ENCODE data around the gene NLGN1. TPM values are rescaled to one million over a fixed set of nuclear protein-coding genes. Genes with fewer than 3 reads are reported as not detected.

Gene NLGN1
- total and polyA plus RNA-seq, 2 experiments from 2014 or later = 5.1 to 11.2 TPM

DNA sequence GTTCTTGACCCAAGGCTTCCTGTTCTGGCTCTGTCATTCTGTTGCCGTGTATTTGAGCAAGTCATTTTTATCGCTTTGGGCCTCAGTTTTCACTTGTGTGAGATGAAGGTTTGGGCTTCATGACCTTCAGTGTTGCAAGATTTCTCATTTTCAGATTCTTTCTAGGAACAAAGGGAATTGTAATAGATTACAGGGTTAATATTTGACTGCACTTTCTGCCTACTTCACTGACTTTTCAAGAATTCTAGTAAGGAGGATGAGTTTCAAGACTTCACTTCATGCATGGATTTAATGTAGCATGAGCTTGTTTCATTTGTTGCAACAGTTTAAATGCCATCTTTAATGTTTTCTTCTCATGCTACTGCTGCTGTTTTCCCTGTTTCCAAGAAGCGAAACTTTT is 226.5 kb downstream of the NLGN1 start:
- TF ChIP-seq EZH2phosphoT487 (IDR thresholded peaks at IDR 0.05; ENCODE audit: low read depth, severe bottlenecking, unreplicated experiment) = no peak
- no peak for TF ChIP-seq EZH2 (IDR thresholded peaks at IDR 0.05; ENCODE audit: borderline replicate concordance)
- TF ChIP-seq, protein P1, sequence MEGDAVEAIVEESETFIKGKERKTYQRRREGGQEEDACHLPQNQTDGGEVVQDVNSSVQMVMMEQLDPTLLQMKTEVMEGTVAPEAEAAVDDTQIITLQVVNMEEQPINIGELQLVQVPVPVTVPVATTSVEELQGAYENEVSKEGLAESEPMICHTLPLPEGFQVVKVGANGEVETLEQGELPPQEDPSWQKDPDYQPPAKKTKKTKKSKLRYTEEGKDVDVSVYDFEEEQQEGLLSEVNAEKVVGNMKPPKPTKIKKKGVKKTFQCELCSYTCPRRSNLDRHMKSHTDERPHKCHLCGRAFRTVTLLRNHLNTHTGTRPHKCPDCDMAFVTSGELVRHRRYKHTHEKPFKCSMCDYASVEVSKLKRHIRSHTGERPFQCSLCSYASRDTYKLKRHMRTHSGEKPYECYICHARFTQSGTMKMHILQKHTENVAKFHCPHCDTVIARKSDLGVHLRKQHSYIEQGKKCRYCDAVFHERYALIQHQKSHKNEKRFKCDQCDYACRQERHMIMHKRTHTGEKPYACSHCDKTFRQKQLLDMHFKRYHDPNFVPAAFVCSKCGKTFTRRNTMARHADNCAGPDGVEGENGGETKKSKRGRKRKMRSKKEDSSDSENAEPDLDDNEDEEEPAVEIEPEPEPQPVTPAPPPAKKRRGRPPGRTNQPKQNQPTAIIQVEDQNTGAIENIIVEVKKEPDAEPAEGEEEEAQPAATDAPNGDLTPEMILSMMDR (IDR thresholded peaks at IDR 0.05; ENCODE audit: poor library complexity) = no peak
- no peak overlapping the region for H3K27ac ChIP-seq
- no peaks in the 10 kb centered on the region for H4K20me1 ChIP-seq (ENCODE audit: insufficient read depth, poor library complexity, severe bottlenecking)
- WGBS (ENCODE audit: low lambda C conversion rate, missing lambda C conversion rate) = 79% methylated on average over 3 of the region's 3 CpGs
- no peaks in the 10 kb centered on the region for H3K9me3 ChIP-seq (ENCODE audit: low read depth)
- H3K9me2 ChIP-seq (replicated peaks; ENCODE audit: insufficient read depth) = no peaks in the 10 kb centered on the region
- no peaks in the 10 kb centered on the region for H3K36me3 ChIP-seq (replicated peaks; ENCODE audit: insufficient read depth, low read depth)
- H3K27me3 ChIP-seq = no peaks in the 10 kb centered on the region
- DNase-seq (ENCODE audit: low spot score) = no peak
- no peak overlapping the region for H3K4me2 ChIP-seq
- H2AFZ ChIP-seq = no peak overlapping the region
- H3K4me1 ChIP-seq (ENCODE audit: insufficient read depth) = no peaks in the 10 kb centered on the region
- H3K79me2 ChIP-seq = no peaks in the 10 kb centered on the region
- no peak overlapping the region for H3K4me3 ChIP-seq

DNA sequence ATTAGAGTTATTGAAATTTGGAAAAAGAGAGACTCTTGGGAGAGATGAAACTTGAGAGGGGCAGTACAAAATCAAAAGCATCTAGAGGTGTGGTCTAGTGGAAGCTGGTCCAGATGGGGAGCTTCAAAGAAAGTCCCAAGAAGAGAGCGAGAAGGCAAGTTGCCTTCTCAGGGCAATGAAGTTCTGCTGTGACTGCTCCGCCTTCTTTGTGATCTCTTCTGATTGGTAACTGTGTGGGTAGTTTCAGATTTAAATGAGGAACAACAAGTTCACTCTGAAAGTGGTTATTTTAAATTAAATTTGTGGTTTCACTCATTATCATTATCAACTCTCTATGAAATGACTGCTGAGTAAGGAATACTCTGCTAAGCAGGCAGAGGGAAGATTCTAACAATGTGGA is 233.3 kb downstream of the NLGN1 start:
- no peaks in the 10 kb centered on the region for H4K20me1 ChIP-seq (ENCODE audit: insufficient read depth, poor library complexity, severe bottlenecking)
- H3K27ac ChIP-seq = no peak overlapping the region
- TF ChIP-seq, protein P1 (IDR thresholded peaks at IDR 0.05; ENCODE audit: poor library complexity) = no peak
- no peak for TF ChIP-seq EZH2phosphoT487 (IDR thresholded peaks at IDR 0.05; ENCODE audit: low read depth, severe bottlenecking, unreplicated experiment)
- no peak for TF ChIP-seq EZH2 (IDR thresholded peaks at IDR 0.05; ENCODE audit: borderline replicate concordance)
- no peaks in the 10 kb centered on the region for H3K9me2 ChIP-seq (replicated peaks; ENCODE audit: insufficient read depth)
- DNase-seq (ENCODE audit: low spot score) = no peak
- 89% methylated on average over 2 of the region's 2 CpGs for WGBS (ENCODE audit: low lambda C conversion rate, missing lambda C conversion rate)
- no peaks in the 10 kb centered on the region for H3K27me3 ChIP-seq
- H3K4me3 ChIP-seq = no peak overlapping the region
- H3K9me3 ChIP-seq (ENCODE audit: low read depth) = no peaks in the 10 kb centered on the region
- H2AFZ ChIP-seq = no peak overlapping the region
- H3K36me3 ChIP-seq (replicated peaks; ENCODE audit: insufficient read depth, low read depth) = no peaks in the 10 kb centered on the region
- no peaks in the 10 kb centered on the region for H3K4me1 ChIP-seq (ENCODE audit: insufficient read depth)
- no peaks in the 10 kb centered on the region for H3K79me2 ChIP-seq
- no peak overlapping the region for H3K4me2 ChIP-seq

DNA sequence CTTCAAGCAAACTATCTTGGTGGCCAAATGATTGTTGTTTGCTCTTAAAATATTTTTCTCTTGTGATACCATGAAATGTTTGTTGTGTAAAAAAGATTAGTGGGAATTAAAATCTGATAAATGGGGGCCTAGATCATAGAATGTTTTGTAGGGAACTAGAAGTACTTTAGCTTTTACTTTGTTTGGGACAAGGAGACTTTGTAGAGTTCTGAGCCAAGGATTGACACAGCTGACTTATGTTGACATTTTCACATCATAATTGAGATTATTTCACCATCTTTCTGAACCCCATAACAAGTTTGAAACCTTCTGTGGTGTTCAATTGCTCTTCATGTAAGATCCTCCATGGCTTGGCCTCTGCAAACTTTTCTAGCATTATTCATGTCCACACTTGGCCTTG is 235.4 kb downstream of the NLGN1 start:
- no peaks in the 10 kb centered on the region for H3K27me3 ChIP-seq

More for the DNA sequence above, 235.4 kb downstream of the NLGN1 start:
- TF ChIP-seq, protein P1 (IDR thresholded peaks at IDR 0.05; ENCODE audit: poor library complexity) = no peak
- no peak for TF ChIP-seq EZH2 (IDR thresholded peaks at IDR 0.05; ENCODE audit: borderline replicate concordance)
- TF ChIP-seq EZH2phosphoT487 (IDR thresholded peaks at IDR 0.05; ENCODE audit: low read depth, severe bottlenecking, unreplicated experiment) = no peak
- Histone ChIP-seq H2AFZ (no peak overlapping the region), H3K79me2 (no peaks in the 10 kb centered on the region), H3K9me3 (ENCODE audit: low read depth) (no peaks in the 10 kb centered on the region), H3K4me3 (no peak overlapping the region), H3K4me1 (ENCODE audit: insufficient read depth) (no peaks in the 10 kb centered on the region), H3K4me2 (no peak overlapping the region), H4K20me1 (ENCODE audit: insufficient read depth, poor library complexity, severe bottlenecking) (no peaks in the 10 kb centered on the region), H3K36me3 (replicated peaks; ENCODE audit: insufficient read depth, low read depth) (no peaks in the 10 kb centered on the region), H3K9me2 (replicated peaks; ENCODE audit: insufficient read depth) (no peaks in the 10 kb centered on the region), H3K27ac (no peak overlapping the region)
- no peak for DNase-seq (ENCODE audit: low spot score)

Data from hepatocyte (in vitro differentiated cells).